Common myeloid progenitor, CD34-positive (primary cell): ENCODE results near the gene MYO1B.

ENCODE experiments used
- CTCF ChIA-PET: fragments of 350-600 bp; sonication (Branson Sonifier 250); formaldehyde crosslinking; loops from one replicate; lab custom pipeline; 2021; ENCODE audit warnings: antibody characterized with exemption; lab: Charles Lee
- POLR2A ChIA-PET: fragments of 350-600 bp; sonication (Branson Sonifier 250); formaldehyde crosslinking; loops from one replicate; lab custom pipeline; 2021; ENCODE audit warnings: antibody characterized with exemption; lab: Charles Lee
- DNase-seq, 3 donors: peaks; one replicate each; pipeline versions ENCODE4 v3.0.0 to v3.0.0-alpha.2; 2013
- H3K27ac ChIP-seq, 2 experiments: 1 replicate in 1 of 2; 2 replicates in 1 of 2; pipeline ENCODE4 v1.7.0; 2013; ENCODE audit warnings: inconsistent platforms in 2 of 2, low read length in 2 of 2, mild to moderate bottlenecking in 2 of 2, low read depth in 1 of 2, moderate library complexity in 1 of 2; ENCODE audit not compliant: severe bottlenecking in 2 of 2, insufficient read depth in 1 of 2, poor library complexity in 1 of 2
- H3K27me3 ChIP-seq, 5 experiments: replicated peaks in 2 of 5; 1 replicate in 3 of 5; 2 replicates in 2 of 5; pipeline versions ENCODE4 v1.6.1 to v1.7.0; 2013; ENCODE audit warnings: low read length in 4 of 5, mild to moderate bottlenecking in 2 of 5, moderate library complexity in 2 of 5, inconsistent platforms in 1 of 5; ENCODE audit not compliant: insufficient read depth in 5 of 5, control insufficient read depth in 4 of 5
- H3K36me3 ChIP-seq, 4 experiments: 1 replicate in 2 of 4; 2 replicates in 2 of 4; pipeline versions ENCODE4 v1.6.1 to v1.7.0; 2013; ENCODE audit warnings: low read length in 3 of 4, control low read depth in 1 of 4, mild to moderate bottlenecking in 1 of 4; ENCODE audit not compliant: control insufficient read depth in 4 of 4, insufficient read depth in 4 of 4
- H3K4me1 ChIP-seq, 4 experiments: 1 replicate in 3 of 4; 2 replicates in 1 of 4; pipeline versions ENCODE4 v1.6.1 to v1.7.1; 2013; ENCODE audit warnings: low read length in 3 of 4, mild to moderate bottlenecking in 3 of 4, control low read depth in 1 of 4, inconsistent platforms in 1 of 4, moderate library complexity in 1 of 4; ENCODE audit not compliant: control insufficient read depth in 4 of 4, insufficient read depth in 4 of 4; ENCODE audit errors: control extremely low read depth in 1 of 4
- H3K4me3 ChIP-seq, 7 experiments: 1 replicate in 4 of 7; 2 replicates in 3 of 7; pipeline versions ENCODE4 v1.5.1 to v1.7.0; 2013; ENCODE audit warnings: mild to moderate bottlenecking in 7 of 7, low read length in 6 of 7, moderate library complexity in 6 of 7, inconsistent platforms in 2 of 7, low read depth in 2 of 7, control low read depth in 1 of 7; ENCODE audit not compliant: insufficient read depth in 4 of 7, control insufficient read depth in 1 of 7; ENCODE audit errors: extremely low read depth in 1 of 7
- H3K9me3 ChIP-seq, 5 experiments: 1 replicate in 4 of 5; 2 replicates in 1 of 5; pipeline versions ENCODE4 v1.6.1 to v1.7.1; 2013; ENCODE audit warnings: low read length in 4 of 5, mild to moderate bottlenecking in 2 of 5, inconsistent platforms in 1 of 5, low read depth in 1 of 5, moderate library complexity in 1 of 5; ENCODE audit not compliant: control insufficient read depth in 4 of 5, insufficient read depth in 2 of 5; ENCODE audit errors: control extremely low read depth in 1 of 5
- WGBS: methylation state at CpG from one replicate; pipeline ENCODE4 v1.1.5; 2013; ENCODE audit not compliant: insufficient coverage; 5-methylcytosine and 5-hydroxymethylcytosine counted together

The MYO1B gene

GRCh38 chr2:191276792-191277465 lies 31.7 kb downstream of the MYO1B start:
- Histone ChIP-seq H3K4me1 (peaks cover 7 to 15% (median 11%) of the 10 kb centered on the region in 4 experiments), H3K4me3 (no peak overlapping the region), H3K36me3 (no peaks in the 10 kb centered on the region), H3K27ac (no peak overlapping the region), H3K27me3 (no peaks in the 10 kb centered on the region), H3K9me3 (no peaks in the 10 kb centered on the region)
- CTCF ChIA-PET: no interaction called here
- DNase-seq: no peak
- POLR2A ChIA-PET: no interaction called here
- 100% methylated on average over 1 of the region's 5 CpGs for WGBS

GRCh38 chr2:191280290-191280689 lies 35.1 kb downstream of the MYO1B start:
- Histone ChIP-seq H3K27ac (no peak overlapping the region), H3K4me1 (no peaks in the 10 kb centered on the region), H3K27me3 (no peaks in the 10 kb centered on the region), H3K9me3 (no peaks in the 10 kb centered on the region), H3K36me3 (no peaks in the 10 kb centered on the region), H3K4me3 (no peak overlapping the region)
- ChIA-PET POLR2A (no interaction called here), CTCF (no interaction called here)
- no peak for DNase-seq
- 100% methylated on average over 3 of the region's 7 CpGs for WGBS

- Histone ChIP-seq H3K27me3 (no peaks in the 10 kb centered on the region), H3K4me1 (no peaks in the 10 kb centered on the region), H3K4me3 (no peak overlapping the region), H3K36me3 (no peaks in the 10 kb centered on the region), H3K27ac (no peak overlapping the region), H3K9me3 (no peaks in the 10 kb centered on the region)
- DNase-seq: no peak
- WGBS: 97% methylated on average over 7 of the region's 13 CpGs
- CTCF ChIA-PET: no interaction called here
- POLR2A ChIA-PET: no interaction called here
These were observed 35.9 kb downstream of the MYO1B start for GRCh38 chr2:191280834-191281756.

- 98% methylated on average over 9 of the region's 11 CpGs for WGBS
- Histone ChIP-seq H3K27ac (no peak overlapping the region), H3K9me3 (no peaks in the 10 kb centered on the region), H3K4me1 (no peaks in the 10 kb centered on the region), H3K27me3 (no peaks in the 10 kb centered on the region), H3K4me3 (no peak overlapping the region), H3K36me3 (no peaks in the 10 kb centered on the region)
- no peak for DNase-seq
- ChIA-PET CTCF (interaction anchor here (0.8 kb wide), 1 partner anchor 15 kb away, joined by 3 read pairs; no protein-coding TSS in a partner anchor), POLR2A (no interaction called here)
These were observed 40.0 kb downstream of the MYO1B start for GRCh38 chr2:191285252-191285651.

GRCh38 chr2:191287820-191288219 lies 42.6 kb downstream of the MYO1B start:
- H3K4me3 ChIP-seq: no peak overlapping the region
- H3K4me1 ChIP-seq: no peaks in the 10 kb centered on the region
- POLR2A ChIA-PET: no interaction called here
- no peak overlapping the region for H3K27ac ChIP-seq
- DNase-seq: no peak
- H3K9me3 ChIP-seq: no peaks in the 10 kb centered on the region
- no CpG with 5 or more reads among the region's 4 CpGs for WGBS
- no peaks in the 10 kb centered on the region for H3K27me3 ChIP-seq
- H3K36me3 ChIP-seq: no peaks in the 10 kb centered on the region
- CTCF ChIA-PET: interaction anchor here (1.9 to 2.4 kb wide), 2 partner anchors 9 to 15 kb away, joined by 6 read pairs; no protein-coding TSS in a partner anchor

GRCh38 chr2:191289049-191289448 lies 43.8 kb downstream of the MYO1B start:
- Histone ChIP-seq H3K27me3 (no peaks in the 10 kb centered on the region), H3K27ac (no peak overlapping the region), H3K4me1 (no peaks in the 10 kb centered on the region), H3K4me3 (no peak overlapping the region), H3K9me3 (no peaks in the 10 kb centered on the region), H3K36me3 (no peaks in the 10 kb centered on the region)
- DNase-seq: no peak
- POLR2A ChIA-PET: no interaction called here
- 67% methylated on average over 3 of the region's 7 CpGs for WGBS
- CTCF ChIA-PET: interaction anchor here (1.9 to 2.4 kb wide), 2 partner anchors 10 to 14 kb away, joined by 6 read pairs; no protein-coding TSS in a partner anchor

GRCh38 chr2:191291471-191291870 lies 46.3 kb downstream of the MYO1B start:
- ChIA-PET POLR2A (no interaction called here), CTCF (interaction anchor here (1.0 to 3.0 kb wide), 2 partner anchors 8 to 12 kb away, joined by 3 to 11 read pairs; no protein-coding TSS in a partner anchor)
- Histone ChIP-seq H3K4me1 (peaks cover 0 to 3% (median 0%) of the 10 kb centered on the region in 4 experiments), H3K4me3 (no peak overlapping the region), H3K9me3 (no peaks in the 10 kb centered on the region), H3K27ac (no peak overlapping the region), H3K27me3 (no peaks in the 10 kb centered on the region), H3K36me3 (no peaks in the 10 kb centered on the region)
- WGBS: no CpG with 5 or more reads among the region's 2 CpGs
- no peak for DNase-seq
